ENCODE data around the gene CNBD2. TPM values are rescaled to one million over a fixed set of nuclear protein-coding genes. Genes with fewer than 3 reads are reported as not detected.
"Not testable (repeated sequence)": the region's sequence is repeated elsewhere in the genome, so short reads cannot be mapped to it uniquely, and the experiment has no call there.

CNBD2 gene
- total RNA-seq, 1 experiment from 2014 or later: 7.1 TPM

- not testable (repeated sequence) for DNase-seq (ENCODE audit: extremely low read depth, low read depth)
Observed at GRCh38 chr20:36053863-36054518, 85.6 kb downstream of the CNBD2 start.

GRCh38 chr20:36055145-36055544 is 86.8 kb downstream of the CNBD2 start:
- no peak for DNase-seq (ENCODE audit: extremely low read depth, low read depth)

- no peak for DNase-seq (ENCODE audit: extremely low read depth, low read depth)
Observed at GRCh38 chr20:36060676-36061075, 92.3 kb downstream of the CNBD2 start.

GRCh38 chr20:36061754-36062153 is 93.4 kb downstream of the CNBD2 start:
- DNase-seq (ENCODE audit: extremely low read depth, low read depth): no peak

GRCh38 chr20:36062799-36063198 is 94.4 kb downstream of the CNBD2 start:
- DNase-seq (ENCODE audit: extremely low read depth, low read depth): no peak

- no peak for DNase-seq (ENCODE audit: extremely low read depth, low read depth)
Observed at GRCh38 chr20:36063916-36064657, 95.7 kb downstream of the CNBD2 start.

- DNase-seq (ENCODE audit: extremely low read depth, low read depth): peak; percentile 83
Observed at GRCh38 chr20:36064658-36065426, 96.5 kb downstream of the CNBD2 start.

- DNase-seq (ENCODE audit: extremely low read depth, low read depth): no peak
Observed at GRCh38 chr20:36065427-36065998, 97.1 kb downstream of the CNBD2 start.

- no peak for DNase-seq (ENCODE audit: extremely low read depth, low read depth)
Observed at GRCh38 chr20:36066777-36067176, 98.4 kb downstream of the CNBD2 start.

GRCh38 chr20:36068526-36068925 is 100.1 kb downstream of the CNBD2 start:
- not testable (repeated sequence) for DNase-seq (ENCODE audit: extremely low read depth, low read depth)

GRCh38 chr20:36070451-36070850 is 102.1 kb downstream of the CNBD2 start:
- DNase-seq (ENCODE audit: extremely low read depth, low read depth): no peak

- DNase-seq (ENCODE audit: extremely low read depth, low read depth): no peak
Observed at GRCh38 chr20:36071848-36072247, 103.5 kb downstream of the CNBD2 start.

- DNase-seq (ENCODE audit: extremely low read depth, low read depth): no peak
Observed at GRCh38 chr20:36074983-36075382, 106.6 kb downstream of the CNBD2 start.

GRCh38 chr20:36077762-36078161 is 109.4 kb downstream of the CNBD2 start:
- not testable (repeated sequence) for DNase-seq (ENCODE audit: extremely low read depth, low read depth)

- DNase-seq (ENCODE audit: extremely low read depth, low read depth): no peak
Observed at GRCh38 chr20:36079486-36079885, 111.1 kb downstream of the CNBD2 start.

GRCh38 chr20:36079984-36080383 is 111.6 kb downstream of the CNBD2 start:
- not testable (repeated sequence) for DNase-seq (ENCODE audit: extremely low read depth, low read depth)

Small RNAs within 50 kb of the gene (small RNA-seq; reads per million reads assigned to genes)
- gene RNU6-937P: 0 reads per million in 2 experiments

Other genes starting within 250 kb of the CNBD2 start
- 380 and 494 TPM in 2 replicates for gene RBM39, start 226.3 kb upstream of the CNBD2 start, total RNA-seq (2014; rRNA removed; shearing (Covaris generic))
- 106 and 112 TPM in 2 replicates for gene PHF20, start 196.6 kb upstream of the CNBD2 start, total RNA-seq (2014; rRNA removed; shearing (Covaris generic))
- 35.0 and 52.8 TPM in 2 replicates for gene SCAND1, start 14.1 kb upstream of the CNBD2 start, total RNA-seq (2014; rRNA removed; shearing (Covaris generic))
- gene EPB41L1, start 186.2 kb downstream of the CNBD2 start, total RNA-seq (2014; rRNA removed; shearing (Covaris generic)): 5.4 and 7.4 TPM in 2 replicates

All from NCI-H460 (cell line).